ENCODE results near the gene CHRNA7.

Gene CHRNA7

GRCh38 chr15:32104061-32104995 is 74.0 kb downstream of the CHRNA7 start:
- no peak overlapping the region for H3K9ac ChIP-seq (ENCODE audit: low read length in 5 of 5)
- no peak overlapping the region for H3K27ac ChIP-seq (ENCODE audit: low read depth, low read length)
- no peak overlapping the region for H3K4me3 ChIP-seq (ENCODE audit: low read depth in 1 of 5, low read length in 5 of 5)
- no peaks in the 10 kb centered on the region for H3K9me3 ChIP-seq (ENCODE audit: control insufficient read depth in 5 of 5, low read length in 5 of 5)
- peaks cover 0 to 3% (median 0%) of the 10 kb centered on the region in 5 donors for H3K27me3 ChIP-seq (ENCODE audit: control insufficient read depth in 5 of 5, insufficient read depth in 4 of 5, low read length in 5 of 5)
- no peaks in the 10 kb centered on the region for H3K36me3 ChIP-seq (ENCODE audit: control insufficient read depth in 5 of 5, insufficient read depth in 5 of 5, low read length in 5 of 5)
- H3K4me1 ChIP-seq (ENCODE audit: control insufficient read depth in 5 of 5, insufficient read depth in 5 of 5, low read length in 5 of 5): peaks cover 0 to 8% (median 0%) of the 10 kb centered on the region in 5 donors

GRCh38 chr15:32105258-32106241 is 75.2 kb downstream of the CHRNA7 start:
- peaks cover 0 to 8% (median 0%) of the 10 kb centered on the region in 5 donors for H3K27me3 ChIP-seq (ENCODE audit: control insufficient read depth in 5 of 5, insufficient read depth in 4 of 5, low read length in 5 of 5)
- no peaks in the 10 kb centered on the region for H3K9me3 ChIP-seq (ENCODE audit: control insufficient read depth in 5 of 5, low read length in 5 of 5)
- no peak overlapping the region for H3K27ac ChIP-seq (ENCODE audit: low read depth, low read length)
- no peak overlapping the region for H3K4me3 ChIP-seq (ENCODE audit: low read depth in 1 of 5, low read length in 5 of 5)
- H3K4me1 ChIP-seq (ENCODE audit: control insufficient read depth in 5 of 5, insufficient read depth in 5 of 5, low read length in 5 of 5): peaks cover 0 to 8% (median 0%) of the 10 kb centered on the region in 5 donors
- H3K9ac ChIP-seq (ENCODE audit: low read length in 5 of 5): no peak overlapping the region
- no peaks in the 10 kb centered on the region for H3K36me3 ChIP-seq (ENCODE audit: control insufficient read depth in 5 of 5, insufficient read depth in 5 of 5, low read length in 5 of 5)

DNA sequence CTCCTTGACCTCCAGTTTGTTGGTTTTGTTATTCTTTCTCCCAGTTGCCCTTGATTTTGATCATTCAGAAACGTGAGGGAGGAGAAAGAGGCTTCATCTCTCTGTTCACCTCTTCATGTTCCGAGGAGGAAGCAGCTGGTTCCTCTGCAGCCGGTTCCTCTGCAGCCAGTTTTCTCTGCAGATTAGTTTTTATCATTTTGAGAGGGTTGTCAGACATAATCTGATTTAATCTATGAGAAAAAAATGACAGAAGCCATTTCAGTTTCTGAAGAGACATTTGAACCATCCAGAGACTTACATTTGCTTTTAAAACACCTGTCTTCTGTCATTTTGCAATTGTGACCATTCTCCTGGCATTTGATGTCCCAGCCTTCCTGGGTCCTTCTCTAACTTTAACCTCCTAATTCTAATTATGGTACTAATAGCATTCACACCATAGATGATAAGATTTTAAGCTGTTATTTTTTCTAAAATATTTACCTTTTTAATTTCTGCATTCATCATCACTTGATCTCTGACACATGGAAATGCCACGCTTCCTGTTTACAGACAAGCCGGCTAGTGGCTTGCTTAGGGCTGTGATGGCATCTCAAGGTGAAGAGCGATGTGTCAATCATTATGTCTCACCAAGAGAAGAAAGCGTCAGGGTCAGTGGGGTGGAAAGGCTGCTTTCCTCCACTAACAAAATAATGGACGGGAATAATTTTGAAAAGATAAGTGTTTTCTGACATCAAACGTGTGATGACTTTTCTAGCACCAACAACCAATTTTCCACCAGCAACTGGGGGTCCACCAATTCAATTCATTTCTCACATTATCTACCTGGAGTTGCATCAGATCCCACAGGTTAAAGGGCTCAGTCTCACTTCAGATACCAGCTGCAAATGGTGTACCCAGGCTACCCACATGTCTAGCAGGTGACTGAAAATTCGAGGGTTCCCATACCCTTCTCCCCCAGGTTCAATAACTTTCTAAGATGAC is 76.4 kb downstream of the CHRNA7 start:
- Histone ChIP-seq H3K4me1 (ENCODE audit: control insufficient read depth in 5 of 5, insufficient read depth in 5 of 5, low read length in 5 of 5) (peaks cover 0 to 8% (median 0%) of the 10 kb centered on the region in 5 donors), H3K27ac (ENCODE audit: low read depth, low read length) (no peak overlapping the region), H3K4me3 (ENCODE audit: low read depth in 1 of 5, low read length in 5 of 5) (no peak overlapping the region), H3K9ac (ENCODE audit: low read length in 5 of 5) (no peak overlapping the region), H3K27me3 (ENCODE audit: control insufficient read depth in 5 of 5, insufficient read depth in 4 of 5, low read length in 5 of 5) (peaks cover 0 to 8% (median 0%) of the 10 kb centered on the region in 5 donors), H3K9me3 (ENCODE audit: control insufficient read depth in 5 of 5, low read length in 5 of 5) (no peaks in the 10 kb centered on the region), H3K36me3 (ENCODE audit: control insufficient read depth in 5 of 5, insufficient read depth in 5 of 5, low read length in 5 of 5) (no peaks in the 10 kb centered on the region)

DNA sequence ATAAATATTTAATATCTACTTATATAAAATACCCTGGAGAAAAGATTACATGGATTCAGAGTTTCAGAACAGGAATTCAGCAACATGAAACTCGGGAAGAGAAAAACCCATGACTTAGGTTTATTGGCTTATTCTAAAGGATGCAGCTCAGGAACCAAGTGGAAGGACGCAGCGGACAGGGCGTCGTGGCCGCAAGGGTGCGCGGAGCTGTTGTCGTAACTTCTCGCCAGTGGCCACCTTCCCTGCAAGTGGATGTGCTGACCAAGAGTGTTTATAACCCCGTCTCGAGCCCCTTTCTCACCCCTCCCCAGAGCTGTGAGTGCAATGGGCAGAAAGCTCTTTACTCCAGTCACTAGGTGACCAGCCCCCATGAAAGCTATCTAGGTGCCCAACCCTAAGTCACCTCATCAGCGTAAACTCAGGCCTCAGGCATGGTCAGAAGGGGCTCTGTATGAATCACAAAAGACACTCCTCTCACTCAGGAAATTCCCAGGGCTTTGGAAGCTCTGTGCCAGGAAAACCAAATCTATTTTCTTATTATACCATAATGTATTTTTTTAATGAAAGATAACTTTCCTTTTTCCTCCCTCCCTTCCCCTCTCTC is 77.3 kb downstream of the CHRNA7 start:
- peaks cover 0 to 8% (median 0%) of the 10 kb centered on the region in 5 donors for H3K4me1 ChIP-seq (ENCODE audit: control insufficient read depth in 5 of 5, insufficient read depth in 5 of 5, low read length in 5 of 5)
- no peak overlapping the region for H3K4me3 ChIP-seq (ENCODE audit: low read depth in 1 of 5, low read length in 5 of 5)
- H3K9me3 ChIP-seq (ENCODE audit: control insufficient read depth in 5 of 5, low read length in 5 of 5): no peaks in the 10 kb centered on the region

DNA sequence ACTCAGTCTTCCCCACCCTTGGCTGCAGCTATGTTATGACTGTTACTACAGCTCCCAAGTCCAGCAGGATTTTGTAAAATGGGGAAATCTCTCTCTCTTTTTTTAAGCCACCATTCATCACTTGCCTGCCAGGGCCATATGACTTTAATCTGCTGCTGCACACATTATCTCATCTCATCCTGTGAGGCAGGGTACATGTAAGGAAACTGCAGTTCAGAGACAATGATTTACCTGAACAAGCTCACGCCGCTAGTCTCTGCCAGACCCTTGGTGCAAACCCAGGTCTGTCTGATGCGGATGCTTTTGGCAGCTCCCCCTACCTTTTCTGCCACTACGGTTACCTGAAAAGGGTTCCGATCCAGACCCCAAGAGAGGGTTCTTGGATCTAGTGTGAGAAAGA is 78.3 kb downstream of the CHRNA7 start:
- Histone ChIP-seq H3K36me3 (ENCODE audit: control insufficient read depth in 5 of 5, insufficient read depth in 5 of 5, low read length in 5 of 5) (no peaks in the 10 kb centered on the region), H3K4me3 (ENCODE audit: low read depth in 1 of 5, low read length in 5 of 5) (no peak overlapping the region), H3K9me3 (ENCODE audit: control insufficient read depth in 5 of 5, low read length in 5 of 5) (no peaks in the 10 kb centered on the region), H3K27ac (ENCODE audit: low read depth, low read length) (no peak overlapping the region), H3K4me1 (ENCODE audit: control insufficient read depth in 5 of 5, insufficient read depth in 5 of 5, low read length in 5 of 5) (peaks cover 0 to 8% (median 0%) of the 10 kb centered on the region in 5 donors), H3K27me3 (ENCODE audit: control insufficient read depth in 5 of 5, insufficient read depth in 4 of 5, low read length in 5 of 5) (peaks cover 0 to 8% (median 0%) of the 10 kb centered on the region in 5 donors), H3K9ac (ENCODE audit: low read length in 5 of 5) (no peak overlapping the region)

More for the DNA sequence above, 77.3 kb downstream of the CHRNA7 start:
- H3K36me3 ChIP-seq (ENCODE audit: control insufficient read depth in 5 of 5, insufficient read depth in 5 of 5, low read length in 5 of 5): no peaks in the 10 kb centered on the region
- H3K9ac ChIP-seq (ENCODE audit: low read length in 5 of 5): no peak overlapping the region
- peaks cover 0 to 8% (median 0%) of the 10 kb centered on the region in 5 donors for H3K27me3 ChIP-seq (ENCODE audit: control insufficient read depth in 5 of 5, insufficient read depth in 4 of 5, low read length in 5 of 5)
- H3K27ac ChIP-seq (ENCODE audit: low read depth, low read length): no peak overlapping the region

DNA sequence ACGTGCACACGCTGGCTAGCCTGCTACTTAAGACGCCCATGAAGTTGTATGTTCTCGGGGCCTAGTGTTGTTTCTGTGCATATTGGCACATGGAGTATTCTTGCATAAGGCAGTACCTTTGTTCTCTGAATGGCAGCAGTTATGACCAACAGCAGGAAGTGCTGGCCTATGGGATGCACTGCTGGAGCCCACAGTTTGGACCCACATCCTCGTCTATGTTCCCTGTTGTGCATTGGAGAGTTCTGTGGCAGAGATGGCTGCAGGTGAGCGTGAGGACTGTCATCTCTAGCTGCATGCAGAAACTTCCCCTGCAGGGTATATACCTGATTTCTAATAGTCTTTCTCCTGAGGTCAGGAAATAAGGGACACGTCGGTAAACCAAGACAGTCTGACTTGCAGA is 81.8 kb downstream of the CHRNA7 start:
- H3K9ac ChIP-seq (ENCODE audit: low read length in 5 of 5): no peak overlapping the region
- H3K9me3 ChIP-seq (ENCODE audit: control insufficient read depth in 5 of 5, low read length in 5 of 5): no peaks in the 10 kb centered on the region
- no peaks in the 10 kb centered on the region for H3K36me3 ChIP-seq (ENCODE audit: control insufficient read depth in 5 of 5, insufficient read depth in 5 of 5, low read length in 5 of 5)
- no peak overlapping the region for H3K4me3 ChIP-seq (ENCODE audit: low read depth in 1 of 5, low read length in 5 of 5)
- H3K4me1 ChIP-seq (ENCODE audit: control insufficient read depth in 5 of 5, insufficient read depth in 5 of 5, low read length in 5 of 5): no peaks in the 10 kb centered on the region
- H3K27ac ChIP-seq (ENCODE audit: low read depth, low read length): no peak overlapping the region
- H3K27me3 ChIP-seq (ENCODE audit: control insufficient read depth in 5 of 5, insufficient read depth in 4 of 5, low read length in 5 of 5): peaks cover 0 to 8% (median 0%) of the 10 kb centered on the region in 5 donors

DNA sequence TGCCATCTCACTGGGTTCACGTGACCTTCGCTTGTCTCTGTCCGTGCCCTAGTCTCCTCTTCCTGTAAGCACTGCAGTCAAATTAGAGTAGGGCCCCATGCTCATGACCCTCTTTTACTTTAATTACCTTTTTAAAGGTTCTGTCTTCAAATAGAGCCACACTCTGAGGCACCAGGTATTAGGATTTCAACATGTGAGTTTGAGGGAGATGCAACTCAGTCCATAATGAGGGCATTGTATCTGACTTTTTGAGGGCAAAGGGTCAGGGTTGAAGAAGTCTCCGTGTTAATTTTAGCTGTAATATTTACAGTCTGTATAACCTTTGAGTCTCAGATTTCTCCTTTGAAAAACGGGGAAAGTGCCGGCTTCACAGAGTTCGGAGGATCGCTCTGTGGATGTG is 82.9 kb downstream of the CHRNA7 start:
- Histone ChIP-seq H3K36me3 (ENCODE audit: control insufficient read depth in 5 of 5, insufficient read depth in 5 of 5, low read length in 5 of 5) (no peaks in the 10 kb centered on the region), H3K27me3 (ENCODE audit: control insufficient read depth in 5 of 5, insufficient read depth in 4 of 5, low read length in 5 of 5) (peaks cover 0 to 8% (median 0%) of the 10 kb centered on the region in 5 donors), H3K9ac (ENCODE audit: low read length in 5 of 5) (no peak overlapping the region), H3K9me3 (ENCODE audit: control insufficient read depth in 5 of 5, low read length in 5 of 5) (no peaks in the 10 kb centered on the region), H3K27ac (ENCODE audit: low read depth, low read length) (no peak overlapping the region), H3K4me1 (ENCODE audit: control insufficient read depth in 5 of 5, insufficient read depth in 5 of 5, low read length in 5 of 5) (no peaks in the 10 kb centered on the region), H3K4me3 (ENCODE audit: low read depth in 1 of 5, low read length in 5 of 5) (no peak overlapping the region)

DNA sequence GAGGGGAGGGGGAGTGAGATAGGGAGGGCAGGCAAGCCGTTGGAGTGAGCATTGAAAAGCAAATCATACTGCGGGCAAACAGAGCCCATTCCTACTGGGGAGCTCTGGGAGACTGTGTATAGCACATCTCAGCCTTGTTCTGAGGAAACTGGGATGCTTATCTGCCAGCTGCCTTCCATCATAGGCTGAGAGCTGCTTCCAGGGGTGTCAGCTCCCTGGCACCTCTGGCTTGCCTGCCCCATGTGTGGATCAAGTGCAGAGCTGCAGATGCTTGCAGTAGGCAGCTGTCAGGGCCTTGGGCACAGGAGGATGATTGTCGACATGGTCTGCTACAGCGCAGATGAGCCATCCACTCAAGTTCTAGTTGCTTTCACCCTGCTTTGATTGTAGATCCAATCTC is 86.8 kb downstream of the CHRNA7 start:
- H3K4me1 ChIP-seq (ENCODE audit: control insufficient read depth in 5 of 5, insufficient read depth in 5 of 5, low read length in 5 of 5): no peaks in the 10 kb centered on the region
- H3K9ac ChIP-seq (ENCODE audit: low read length in 5 of 5): no peak overlapping the region
- no peak overlapping the region for H3K27ac ChIP-seq (ENCODE audit: low read depth, low read length)
- no peaks in the 10 kb centered on the region for H3K36me3 ChIP-seq (ENCODE audit: control insufficient read depth in 5 of 5, insufficient read depth in 5 of 5, low read length in 5 of 5)
- H3K9me3 ChIP-seq (ENCODE audit: control insufficient read depth in 5 of 5, low read length in 5 of 5): no peaks in the 10 kb centered on the region
- no peaks in the 10 kb centered on the region for H3K27me3 ChIP-seq (ENCODE audit: control insufficient read depth in 5 of 5, insufficient read depth in 4 of 5, low read length in 5 of 5)
- no peak overlapping the region for H3K4me3 ChIP-seq (ENCODE audit: low read depth in 1 of 5, low read length in 5 of 5)

- H3K27me3 ChIP-seq (ENCODE audit: control insufficient read depth in 5 of 5, insufficient read depth in 4 of 5, low read length in 5 of 5): no peaks in the 10 kb centered on the region
- H3K4me3 ChIP-seq (ENCODE audit: low read depth in 1 of 5, low read length in 5 of 5): no peak overlapping the region
- no peak overlapping the region for H3K27ac ChIP-seq (ENCODE audit: low read depth, low read length)
- no peaks in the 10 kb centered on the region for H3K36me3 ChIP-seq (ENCODE audit: control insufficient read depth in 5 of 5, insufficient read depth in 5 of 5, low read length in 5 of 5)
- H3K4me1 ChIP-seq (ENCODE audit: control insufficient read depth in 5 of 5, insufficient read depth in 5 of 5, low read length in 5 of 5): no peaks in the 10 kb centered on the region
- H3K9ac ChIP-seq (ENCODE audit: low read length in 5 of 5): no peak overlapping the region
- no peaks in the 10 kb centered on the region for H3K9me3 ChIP-seq (ENCODE audit: control insufficient read depth in 5 of 5, low read length in 5 of 5)
Measured at GRCh38 chr15:32119286-32119685, 89.0 kb downstream of the CHRNA7 start.
